HEK293 (cell line): ENCODE data around the gene KANSL1L.

ENCODE experiments used
- CTCF ChIA-PET: fragments of 350-600 bp; formaldehyde crosslinking; extraction: SDS; loops from one replicate; lab custom pipeline; 2021; ENCODE audit warnings: antibody characterized with exemption; lab: Yijun Ruan, JAX
- POLR2A ChIA-PET: fragments of 300-600 bp; formaldehyde crosslinking; extraction: SDS; loops from one replicate; lab custom pipeline; 2020; ENCODE audit warnings: antibody characterized with exemption, inconsistent platforms; lab: Yijun Ruan, JAX
- H3K27ac ChIP-seq: fragments of 200-500 bp; sonication (Bioruptor generic); 2 replicates; pipeline ENCODE4 v1.5.1; 2014; ENCODE audit warnings: low read depth, low read length, control low read depth, inconsistent platforms; ENCODE audit errors: extremely low read depth
- H3K36me3 ChIP-seq, 2 experiments: fragments of 200-500 bp in 1 of 2; sonication (Bioruptor generic) in 1 of 2; 1 replicate in 1 of 2; 2 replicates in 1 of 2; pipeline ENCODE4 v1.5.1; 2014 to 2017; ENCODE audit warnings: inconsistent platforms in 2 of 2, low read length in 2 of 2; ENCODE audit not compliant: control insufficient read depth in 2 of 2, insufficient read depth in 1 of 2
- H3K4me1 ChIP-seq: fragments of 200-500 bp; sonication (Bioruptor generic); 2 replicates; pipeline ENCODE4 v1.5.1; 2014; ENCODE audit warnings: mild to moderate bottlenecking, low read length, inconsistent platforms; ENCODE audit not compliant: control insufficient read depth, insufficient read depth
- H3K4me3 ChIP-seq: 2 replicates; pipeline ENCODE4 v1.5.1; 2011; ENCODE audit warnings: low read depth, mild to moderate bottlenecking, control low read depth, low read length, moderate library complexity
- H3K9me3 ChIP-seq: fragments of 200-500 bp; sonication (Bioruptor generic); 2 replicates; pipeline ENCODE4 v1.5.1; 2014; ENCODE audit warnings: low read depth, low read length, inconsistent platforms; ENCODE audit not compliant: control insufficient read depth, insufficient read depth
- AEBP2 ChIP-seq: fragments of 450-650 bp; formaldehyde crosslinking; IDR thresholded peaks from 2 replicates; pipeline ENCODE4 v1.5.1; 2016; ENCODE audit warnings: missing biosample characterization, missing genetic modification characterization, borderline replicate concordance
- CTCF ChIP-seq: fragments of 450-650 bp; formaldehyde crosslinking; IDR thresholded peaks from 2 replicates; pipeline ENCODE4 v1.5.1; 2016; ENCODE audit warnings: missing biosample characterization, missing genetic modification characterization
- INSM2 ChIP-seq: fragments of 450-650 bp; formaldehyde crosslinking; IDR thresholded peaks from 2 replicates; pipeline ENCODE4 v1.5.1; 2016; ENCODE audit warnings: missing biosample characterization, missing genetic modification characterization
- KLF10 ChIP-seq: fragments of 450-650 bp; IDR thresholded peaks from 2 replicates; pipeline ENCODE4 v1.5.1; 2018; ENCODE audit warnings: missing biosample characterization, mild to moderate bottlenecking, missing genetic modification characterization
- MEIS1 ChIP-seq: sonication (generic); formaldehyde crosslinking; IDR thresholded peaks from 2 replicates; pipeline ENCODE4 v1.8.1; 2022; ENCODE audit warnings: missing genetic modification reagents, mild to moderate bottlenecking, borderline replicate concordance
- PRDM1 ChIP-seq: fragments of 450-650 bp; formaldehyde crosslinking; IDR thresholded peaks from 2 replicates; pipeline ENCODE4; 2016; ENCODE audit warnings: missing biosample characterization, missing genetic modification characterization
- SCRT1 ChIP-seq: fragments of 450-650 bp; formaldehyde crosslinking; IDR thresholded peaks from 2 replicates; pipeline ENCODE4 v1.5.1; 2016; ENCODE audit warnings: missing biosample characterization, missing genetic modification characterization, borderline replicate concordance
- SP3 ChIP-seq: fragments of 450-650 bp; formaldehyde crosslinking; IDR thresholded peaks from 2 replicates; pipeline ENCODE4 v1.5.1; 2016; ENCODE audit warnings: missing biosample characterization, missing genetic modification characterization
- TSHZ1 ChIP-seq: fragments of 450-650 bp; formaldehyde crosslinking; IDR thresholded peaks from 2 replicates; pipeline ENCODE4 v1.5.1; 2016; ENCODE audit warnings: missing biosample characterization, missing genetic modification characterization, borderline replicate concordance
- ZBTB44 ChIP-seq: fragments of 450-650 bp; IDR thresholded peaks from 2 replicates; pipeline ENCODE4 v1.5.1; 2018; ENCODE audit warnings: missing biosample characterization, mild to moderate bottlenecking, missing genetic modification characterization
- ZBTB7A ChIP-seq: fragments of 450-650 bp; formaldehyde crosslinking; IDR thresholded peaks from 2 replicates; pipeline ENCODE4 v1.5.1; 2016; ENCODE audit warnings: low read depth, missing biosample characterization, missing genetic modification characterization
- ZFP69B ChIP-seq: fragments of 450-650 bp; formaldehyde crosslinking; IDR thresholded peaks from 2 replicates; pipeline ENCODE4 v1.5.1; 2016; ENCODE audit warnings: missing biosample characterization, missing genetic modification characterization
- ZNF10 ChIP-seq: fragments of 450-650 bp; formaldehyde crosslinking; IDR thresholded peaks from 2 replicates; pipeline ENCODE4 v1.5.1; 2017; ENCODE audit warnings: missing biosample characterization, missing genetic modification characterization
- ZNF175 ChIP-seq: fragments of 450-650 bp; formaldehyde crosslinking; IDR thresholded peaks from 2 replicates; pipeline ENCODE4 v1.5.1; 2016; ENCODE audit warnings: missing biosample characterization, missing genetic modification characterization
- ZNF280D ChIP-seq: fragments of 450-650 bp; formaldehyde crosslinking; IDR thresholded peaks from 2 replicates; pipeline ENCODE4 v1.5.1; 2016; ENCODE audit warnings: missing biosample characterization, missing genetic modification characterization
- ZNF335 ChIP-seq: fragments of 450-650 bp; formaldehyde crosslinking; conservative IDR thresholded peaks from 2 replicates; pipeline ENCODE4 v1.5.1; 2016; ENCODE audit warnings: missing biosample characterization, missing genetic modification characterization
- ZNF391 ChIP-seq: fragments of 450-650 bp; formaldehyde crosslinking; IDR thresholded peaks from 2 replicates; pipeline ENCODE4 v1.5.1; 2016; ENCODE audit warnings: low read depth, missing biosample characterization, missing genetic modification characterization, borderline replicate concordance
- ZNF426 ChIP-seq: fragments of 450-650 bp; formaldehyde crosslinking; IDR thresholded peaks from 2 replicates; pipeline ENCODE4 v1.5.1; 2017; ENCODE audit warnings: missing biosample characterization, missing genetic modification characterization, mild to moderate bottlenecking, inconsistent platforms, moderate library complexity
- ZNF521 ChIP-seq: fragments of 450-650 bp; formaldehyde crosslinking; IDR thresholded peaks from 2 replicates; pipeline ENCODE4 v1.5.1; 2017; ENCODE audit warnings: missing biosample characterization, mild to moderate bottlenecking, missing genetic modification characterization
- ZNF624 ChIP-seq: fragments of 450-650 bp; formaldehyde crosslinking; IDR thresholded peaks from 2 replicates; pipeline ENCODE4 v1.5.1; 2017; ENCODE audit warnings: missing biosample characterization, missing genetic modification characterization
- ZNF707 ChIP-seq: fragments of 450-650 bp; formaldehyde crosslinking; IDR thresholded peaks from 2 replicates; pipeline ENCODE4 v1.5.1; 2016; ENCODE audit warnings: missing biosample characterization, missing genetic modification characterization
- TF ChIP-seq, protein P1 (sequence below): sonication (generic); formaldehyde crosslinking; IDR thresholded peaks from 2 replicates; pipeline ENCODE4 v1.8.1; 2022; ENCODE audit warnings: mild to moderate bottlenecking, moderate library complexity, missing genetic modification reagents

Gene KANSL1L

GRCh38 chr2:210210185-210210584, 39.0 kb upstream of the KANSL1L start (continued):
- TF ChIP-seq ZNF280D (tag by site-specific recombination) = no peak
- no peak for TF ChIP-seq ZBTB7A (tag by site-specific recombination)
- TF ChIP-seq ZNF335 (tag by site-specific recombination) = no peak
- TF ChIP-seq ZBTB44 (tag by site-specific recombination) = no peak
- TF ChIP-seq SCRT1 (tag by site-specific recombination) = no peak

GRCh38 chr2:210207929-210208328, 36.7 kb upstream of the KANSL1L start:
- CTCF ChIA-PET = interaction anchor here (0.6 to 1.6 kb wide), 2 partner anchors 9 to 135 kb away, joined by 3 to 11 read pairs; no protein-coding TSS in a partner anchor
- no peaks in the 10 kb centered on the region for H3K36me3 ChIP-seq
- no peaks in the 10 kb centered on the region for H3K4me1 ChIP-seq
- POLR2A ChIA-PET = interaction anchor here (0.7 kb wide), 1 partner anchor 437 kb away, joined by 3 read pairs; no protein-coding TSS in a partner anchor
- H3K9me3 ChIP-seq = no peaks in the 10 kb centered on the region
- H3K27ac ChIP-seq = no peak overlapping the region
- no peak overlapping the region for H3K4me3 ChIP-seq
- TF ChIP-seq ZNF10 (tag by site-specific recombination) = no peak
- TF ChIP-seq SP3 (tag by site-specific recombination) = no peak
- TF ChIP-seq ZNF391 (tag by site-specific recombination) = no peak
- no peak for TF ChIP-seq CTCF
- TF ChIP-seq ZNF175 (tag by site-specific recombination) = no peak
- TF ChIP-seq ZFP69B (tag by site-specific recombination) = no peak
- TF ChIP-seq AEBP2 = no peak
- no peak for TF ChIP-seq ZNF426
- TF ChIP-seq KLF10 (tag by site-specific recombination) = no peak
- no peak for TF ChIP-seq PRDM1 (tag by site-specific recombination)
- no peak for TF ChIP-seq ZNF624 (tag by site-specific recombination)
- TF ChIP-seq ZNF707 = no peak
- TF ChIP-seq, protein P1, sequence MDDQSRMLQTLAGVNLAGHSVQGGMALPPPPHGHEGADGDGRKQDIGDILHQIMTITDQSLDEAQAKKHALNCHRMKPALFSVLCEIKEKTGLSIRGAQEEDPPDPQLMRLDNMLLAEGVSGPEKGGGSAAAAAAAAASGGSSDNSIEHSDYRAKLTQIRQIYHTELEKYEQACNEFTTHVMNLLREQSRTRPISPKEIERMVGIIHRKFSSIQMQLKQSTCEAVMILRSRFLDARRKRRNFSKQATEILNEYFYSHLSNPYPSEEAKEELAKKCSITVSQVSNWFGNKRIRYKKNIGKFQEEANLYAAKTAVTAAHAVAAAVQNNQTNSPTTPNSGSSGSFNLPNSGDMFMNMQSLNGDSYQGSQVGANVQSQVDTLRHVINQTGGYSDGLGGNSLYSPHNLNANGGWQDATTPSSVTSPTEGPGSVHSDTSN (CRISPR knock-in tag) = no peak
- no peak for TF ChIP-seq MEIS1
- no peak for TF ChIP-seq INSM2 (tag by site-specific recombination)
- TF ChIP-seq ZNF521 (tag by site-specific recombination) = no peak
- no peak for TF ChIP-seq TSHZ1 (tag by site-specific recombination)
